GM06990 (cell line): Measurements from ENCODE around the gene MSTO1.
"Not testable (repeated sequence)": the region's sequence is repeated elsewhere in the genome, so short reads cannot be mapped to it uniquely, and the experiment has no call there.

Source experiments
- DNase-seq: peaks from one replicate; pipeline ENCODE4 v3.0.0-alpha.2; 2011; ENCODE audit not compliant: insufficient read length; ENCODE audit errors: extremely low read depth
- H3K27me3 ChIP-seq: replicated peaks from 2 replicates; pipeline ENCODE4 v1.6.0; 2011; ENCODE audit warnings: low read length; ENCODE audit not compliant: control insufficient read depth, insufficient read depth
- H3K36me3 ChIP-seq: 2 replicates; pipeline ENCODE4 v1.5.1; 2011; ENCODE audit warnings: low read length; ENCODE audit not compliant: control insufficient read depth, insufficient read depth
- H3K4me3 ChIP-seq: replicated peaks from 2 replicates; pipeline ENCODE4 v1.5.1; 2011; ENCODE audit warnings: low read depth, mild to moderate bottlenecking, control low read depth, low read length
- CTCF ChIP-seq: IDR thresholded peaks from 2 replicates; pipeline ENCODE4 v1.5.1; 2011; ENCODE audit warnings: low read length, control low read depth, mild to moderate bottlenecking, inconsistent platforms; ENCODE audit not compliant: insufficient read depth, poor library complexity, severe bottlenecking

MSTO1 gene

GRCh38 chr1:155574077-155574476 lies 35.9 kb upstream of the MSTO1 start:
- H3K27me3 ChIP-seq = no peaks in the 10 kb centered on the region
- H3K4me3 ChIP-seq = no peak overlapping the region
- no peaks in the 10 kb centered on the region for H3K36me3 ChIP-seq
- TF ChIP-seq CTCF = no peak
- no peak for DNase-seq

DNA sequence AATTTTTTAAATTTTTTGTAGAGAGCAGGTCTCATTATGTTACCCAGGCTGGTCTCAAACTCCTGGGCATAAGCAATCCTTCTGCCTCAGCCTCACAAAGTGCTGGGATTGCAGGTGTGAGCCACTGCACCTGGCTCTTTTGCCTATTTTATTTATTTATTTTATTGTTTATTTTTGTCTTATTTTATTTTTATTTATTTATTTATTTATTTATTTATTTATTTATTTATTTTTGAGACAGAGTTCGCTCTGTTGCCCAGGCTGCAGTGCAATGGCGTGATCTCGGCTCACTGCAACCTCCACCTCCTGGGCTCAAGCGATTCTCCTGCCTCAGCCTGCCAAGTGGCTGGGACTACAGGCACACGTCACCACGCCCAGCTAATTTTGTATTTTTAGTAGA lies 34.4 kb upstream of the MSTO1 start:
- DNase-seq, H3K36me3 ChIP-seq, H3K27me3 ChIP-seq, H3K4me3 ChIP-seq: not testable (repeated sequence)

DNA sequence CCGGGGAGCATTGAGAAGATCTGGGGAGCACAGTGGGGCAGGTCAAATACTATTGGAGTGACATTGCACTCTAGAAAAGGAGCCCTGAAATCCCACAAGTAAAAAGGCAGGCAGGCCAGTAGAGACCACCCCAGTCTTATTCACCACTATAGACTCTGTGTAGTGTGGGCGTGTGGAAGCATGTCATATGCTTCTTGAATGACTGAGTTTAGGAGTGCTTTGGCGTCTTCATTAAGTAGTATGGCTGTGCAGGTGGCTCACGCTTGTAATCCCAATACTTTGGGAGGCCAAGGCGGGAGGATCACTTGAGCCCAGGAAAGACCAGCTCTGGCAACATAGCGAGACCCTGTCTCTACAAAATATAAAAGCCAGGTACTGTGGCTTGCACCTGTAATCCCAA lies 26.2 kb upstream of the MSTO1 start:
- H3K36me3 ChIP-seq, H3K27me3 ChIP-seq, DNase-seq, H3K4me3 ChIP-seq: not testable (repeated sequence)

DNA sequence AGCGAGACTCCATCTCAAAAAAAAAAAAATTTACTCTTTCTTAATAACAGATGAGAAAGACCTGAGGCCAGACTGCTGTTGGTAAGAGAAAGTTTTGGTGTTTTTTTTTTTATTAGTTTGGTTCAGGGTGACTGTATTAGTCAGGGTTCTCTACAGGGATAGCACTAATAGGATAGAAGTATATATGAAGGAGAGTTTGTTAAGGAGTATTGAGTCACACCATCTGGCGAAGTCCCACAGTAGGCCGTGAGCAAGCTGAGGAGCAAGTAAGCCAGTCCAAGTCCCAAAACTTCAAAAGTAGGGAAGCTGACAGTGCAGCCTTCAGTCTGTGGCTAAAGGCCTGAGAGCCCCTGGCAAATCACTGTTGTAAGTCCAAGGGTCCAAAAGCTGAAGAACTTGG lies 20.7 kb upstream of the MSTO1 start:
- H3K36me3 ChIP-seq, H3K27me3 ChIP-seq, DNase-seq, H3K4me3 ChIP-seq: not testable (repeated sequence)

- H3K36me3 ChIP-seq, H3K27me3 ChIP-seq, DNase-seq, H3K4me3 ChIP-seq: not testable (repeated sequence)
These were observed 19.3 kb upstream of the MSTO1 start for GRCh38 chr1:155590516-155591247.

DNA sequence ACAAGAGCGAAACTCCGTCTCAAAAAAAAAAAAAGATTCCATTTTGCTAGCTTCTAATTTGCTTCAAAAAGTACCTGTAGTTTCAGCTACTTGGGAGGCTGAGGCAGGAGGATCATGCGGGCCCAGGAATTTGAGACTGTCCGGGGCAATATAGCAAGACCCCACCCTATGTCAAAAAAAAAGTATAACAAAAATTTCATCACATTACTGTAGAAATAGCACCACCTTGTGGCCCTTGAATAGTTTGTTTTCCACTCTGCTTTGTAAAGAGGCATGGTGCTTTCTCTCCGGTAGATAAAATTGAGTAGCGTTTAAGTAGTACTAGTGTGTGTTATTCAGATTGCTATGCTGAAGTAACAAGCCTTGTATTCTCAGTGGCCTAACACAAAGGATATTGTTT lies 18.2 kb upstream of the MSTO1 start:
- DNase-seq = no peak
- H3K27me3 ChIP-seq = no peaks in the 10 kb centered on the region
- TF ChIP-seq CTCF = peak; percentile 31
- no peak overlapping the region for H3K4me3 ChIP-seq
- peaks cover 2% of the 10 kb centered on the region for H3K36me3 ChIP-seq

DNA sequence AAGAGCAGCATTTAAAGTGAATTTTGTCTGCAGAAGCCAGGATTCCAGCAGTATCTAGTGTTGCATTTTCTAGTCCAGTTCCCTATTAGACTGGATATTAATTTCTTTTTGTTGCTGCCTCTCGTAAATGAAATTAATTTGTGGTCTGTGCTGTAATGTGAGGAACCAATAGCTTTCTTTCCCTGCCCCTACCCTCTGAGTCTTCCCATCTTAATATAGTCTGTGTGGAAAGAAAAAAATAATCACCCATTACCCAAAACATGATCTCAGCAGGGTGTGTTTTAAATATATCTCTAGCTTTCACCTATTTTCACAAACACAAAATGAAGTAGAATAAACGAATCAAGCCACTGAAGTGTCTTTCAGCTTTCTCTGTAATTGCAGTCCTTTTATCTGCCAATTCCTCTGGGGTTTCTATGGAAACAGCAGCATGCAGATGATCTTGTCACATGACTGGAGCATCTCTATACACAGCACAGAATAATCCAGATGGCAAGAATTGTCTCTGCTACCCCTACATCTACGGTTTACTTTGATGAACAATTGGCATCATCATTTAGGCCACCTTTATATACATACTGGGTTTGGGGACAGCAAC lies 14.0 kb upstream of the MSTO1 start:
- not testable (repeated sequence) for DNase-seq, H3K36me3 ChIP-seq, H3K27me3 ChIP-seq, H3K4me3 ChIP-seq

DNA sequence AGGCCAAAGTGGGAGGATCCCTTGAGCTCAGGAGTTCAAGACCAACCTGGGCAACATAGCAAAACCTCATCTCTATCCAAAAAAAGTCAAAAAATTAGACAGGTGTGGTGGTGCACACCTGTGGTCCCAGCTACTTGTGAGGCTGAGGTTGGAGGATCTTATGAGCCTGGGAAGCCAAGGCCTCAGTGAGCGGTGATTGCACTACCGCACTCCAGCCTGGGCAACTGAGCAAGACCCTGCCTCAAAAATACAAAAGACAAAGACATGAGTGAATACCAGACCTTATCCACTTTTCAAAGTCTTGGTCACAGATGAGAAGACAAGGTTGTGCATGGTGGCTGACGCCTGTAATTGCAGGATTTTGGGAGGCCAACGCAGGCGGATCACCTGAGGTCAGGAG lies 13.2 kb upstream of the MSTO1 start:
- Histone ChIP-seq H3K27me3 (no peaks in the 10 kb centered on the region), H3K4me3 (no peak overlapping the region), H3K36me3 (no peaks in the 10 kb centered on the region)
- no peak for DNase-seq
- no peak for TF ChIP-seq CTCF
